Measurements from ENCODE around the gene CNTN4. TPM values are rescaled to one million over a fixed set of nuclear protein-coding genes. Genes with fewer than 3 reads are reported as not detected.

The CNTN4 gene
- total and polyA plus RNA-seq, 2 experiments from 2014 or later, result 5.6 to 7.9 TPM

- H3K4me3 ChIP-seq, result no peak overlapping the region
- H3K27me3 ChIP-seq, result no peaks in the 10 kb centered on the region
- no peaks in the 10 kb centered on the region for H3K9me3 ChIP-seq (ENCODE audit: low read depth)
- no peak for TF ChIP-seq CTCF (IDR thresholded peaks at IDR 0.05; ENCODE audit: low read depth, low read length)
- no peaks in the 10 kb centered on the region for H3K4me1 ChIP-seq (ENCODE audit: low read depth)
- no peaks in the 10 kb centered on the region for H3K36me3 ChIP-seq
- DNase-seq (ENCODE audit: low read depth in 1 of 2, low spot score in 1 of 2), result no peak
- no peak overlapping the region for H3K27ac ChIP-seq
Measured at GRCh38 chr3:3086239-3086638, 987.6 kb downstream of the CNTN4 start.

DNA sequence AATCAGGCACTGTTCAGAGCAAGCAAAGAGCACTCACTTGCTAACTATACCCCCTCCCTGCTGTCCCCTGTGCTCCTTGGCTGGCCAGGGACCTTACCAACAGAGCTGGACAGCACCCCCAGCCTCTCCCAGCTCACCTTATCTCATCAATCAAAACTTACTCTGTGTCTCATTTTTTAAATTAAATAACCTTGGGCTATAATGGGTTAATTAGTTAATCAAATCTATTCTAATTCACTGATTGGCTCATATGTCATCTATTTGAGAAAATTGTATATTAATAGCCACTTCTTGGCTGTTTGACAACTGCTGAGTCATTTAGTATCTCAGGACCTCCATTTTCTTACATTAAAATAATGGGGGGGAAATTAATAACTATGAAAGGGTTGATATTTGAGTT lies 988.6 kb downstream of the CNTN4 start:
- H3K36me3 ChIP-seq, result no peaks in the 10 kb centered on the region
- no peak for TF ChIP-seq CTCF (IDR thresholded peaks at IDR 0.05; ENCODE audit: low read depth, low read length)
- H3K27me3 ChIP-seq, result no peaks in the 10 kb centered on the region
- DNase-seq (ENCODE audit: low read depth in 1 of 2, low spot score in 1 of 2), result no peak
- H3K4me1 ChIP-seq (ENCODE audit: low read depth), result no peaks in the 10 kb centered on the region
- no peak overlapping the region for H3K4me3 ChIP-seq
- no peak overlapping the region for H3K27ac ChIP-seq
- no peaks in the 10 kb centered on the region for H3K9me3 ChIP-seq (ENCODE audit: low read depth)

DNA sequence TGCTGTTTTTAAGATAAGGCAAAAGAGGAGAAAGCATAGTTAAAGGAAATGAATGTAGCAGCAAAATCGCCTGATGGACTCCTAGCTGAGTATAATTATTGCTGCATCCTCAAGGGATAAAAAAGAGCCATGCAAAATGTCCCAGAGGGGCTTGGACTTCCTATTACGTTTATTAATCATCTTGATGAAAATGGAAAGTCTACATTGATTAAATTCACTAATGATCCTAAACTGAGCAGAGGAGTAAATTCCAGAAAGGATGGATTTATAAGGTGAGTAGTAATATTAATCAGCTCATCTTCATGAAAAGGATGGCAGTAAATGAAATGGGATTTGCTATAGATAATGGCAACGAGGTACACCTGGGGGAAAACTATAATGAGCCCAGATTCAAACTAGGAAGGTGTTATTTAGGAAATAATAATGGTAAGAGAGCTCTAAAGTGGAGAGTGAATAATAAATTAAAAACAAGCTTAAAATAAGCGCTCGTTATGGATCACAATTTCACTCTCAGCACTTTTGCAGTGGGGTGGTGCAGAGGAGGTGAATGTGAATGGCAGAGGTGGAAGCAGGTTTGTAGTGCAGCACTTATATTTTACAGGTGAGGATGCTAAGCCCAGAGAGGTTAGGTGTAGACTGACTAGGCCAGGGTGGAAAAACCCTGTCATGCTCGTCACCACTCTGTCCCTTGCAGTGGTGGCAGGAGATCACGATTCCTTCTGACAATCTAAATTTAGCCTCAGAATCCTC lies 989.2 kb downstream of the CNTN4 start:
- Histone ChIP-seq H3K9me3 (ENCODE audit: low read depth) (no peaks in the 10 kb centered on the region), H3K36me3 (no peaks in the 10 kb centered on the region), H3K27ac (no peak overlapping the region), H3K4me1 (ENCODE audit: low read depth) (no peaks in the 10 kb centered on the region), H3K27me3 (no peaks in the 10 kb centered on the region), H3K4me3 (no peak overlapping the region)
- no peak for DNase-seq (ENCODE audit: low read depth in 1 of 2, low spot score in 1 of 2)
- TF ChIP-seq CTCF (IDR thresholded peaks at IDR 0.05; ENCODE audit: low read depth, low read length), result no peak

DNA sequence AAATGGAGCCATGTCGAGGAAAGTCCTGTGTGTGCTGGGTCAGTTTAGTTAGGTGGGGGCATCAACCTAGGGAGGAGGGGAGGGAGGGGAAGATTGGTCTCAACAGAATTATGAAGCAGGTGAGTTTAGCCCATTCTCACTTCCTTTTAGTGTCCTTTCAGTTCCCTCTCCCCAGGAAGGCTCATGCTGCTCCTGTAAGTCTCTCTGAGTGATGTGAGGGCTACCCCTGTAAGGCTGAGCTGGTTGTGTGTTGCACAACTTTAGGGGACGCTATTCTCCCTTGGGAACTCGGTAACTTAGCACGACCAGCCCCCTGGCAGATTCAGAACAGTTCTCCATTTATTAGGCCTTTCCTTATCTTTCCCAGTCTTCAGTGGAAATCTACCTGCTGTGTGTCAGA lies 990.4 kb downstream of the CNTN4 start:
- Histone ChIP-seq H3K4me3 (no peak overlapping the region), H3K27me3 (no peaks in the 10 kb centered on the region), H3K4me1 (ENCODE audit: low read depth) (no peaks in the 10 kb centered on the region), H3K9me3 (ENCODE audit: low read depth) (no peaks in the 10 kb centered on the region), H3K27ac (no peak overlapping the region), H3K36me3 (no peaks in the 10 kb centered on the region)
- TF ChIP-seq CTCF (IDR thresholded peaks at IDR 0.05; ENCODE audit: low read depth, low read length), result no peak
- DNase-seq (ENCODE audit: low read depth in 1 of 2, low spot score in 1 of 2), result no peak

DNA sequence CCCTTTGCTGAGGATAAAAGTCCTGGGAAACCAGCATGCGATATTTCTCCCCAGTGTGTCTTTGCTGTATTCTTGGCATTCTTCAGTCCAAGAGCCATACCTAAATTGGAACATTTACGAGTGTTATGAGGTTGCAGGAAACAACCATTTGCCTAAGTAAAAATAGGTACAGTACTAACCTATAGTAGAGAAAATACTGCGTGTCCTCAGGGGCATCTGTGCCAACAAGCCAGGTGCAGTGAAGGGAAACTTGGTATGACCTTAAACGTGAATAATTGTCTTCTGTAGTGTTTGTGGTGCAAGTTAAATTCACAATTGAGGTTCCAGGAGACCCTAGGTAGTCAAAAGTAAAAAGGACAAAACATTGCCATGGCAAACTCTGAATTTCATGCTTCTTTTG lies 999.3 kb downstream of the CNTN4 start:
- TF ChIP-seq CTCF (IDR thresholded peaks at IDR 0.05; ENCODE audit: low read depth, low read length), result no peak
- H3K36me3 ChIP-seq, result no peaks in the 10 kb centered on the region
- DNase-seq (ENCODE audit: low read depth in 1 of 2, low spot score in 1 of 2), result no peak
- H3K27me3 ChIP-seq, result no peaks in the 10 kb centered on the region
- H3K9me3 ChIP-seq (ENCODE audit: low read depth), result no peaks in the 10 kb centered on the region
- H3K4me1 ChIP-seq (ENCODE audit: low read depth), result no peaks in the 10 kb centered on the region
- H3K27ac ChIP-seq, result no peak overlapping the region
- no peak overlapping the region for H3K4me3 ChIP-seq

Measured in cardiac muscle cell (in vitro differentiated cells and primary cell).